ENCODE data around the gene CEP112.

Gene CEP112

GRCh38 chr17:66040402-66040801, 151.5 kb downstream of the CEP112 start:
- Mint-ChIP-seq H3K4me3 (no peak overlapping the region), H3K27me3 (no peaks in the 10 kb centered on the region), H3K36me3 (no peaks in the 10 kb centered on the region), H3K4me1 (no peaks in the 10 kb centered on the region), H3K27ac (no peak overlapping the region), H3K9me3 (no peaks in the 10 kb centered on the region)
- DNase-seq (ENCODE audit: low spot score in 2 of 2): no peak
- no peak for ATAC-seq (ENCODE audit: low read depth)

DNA sequence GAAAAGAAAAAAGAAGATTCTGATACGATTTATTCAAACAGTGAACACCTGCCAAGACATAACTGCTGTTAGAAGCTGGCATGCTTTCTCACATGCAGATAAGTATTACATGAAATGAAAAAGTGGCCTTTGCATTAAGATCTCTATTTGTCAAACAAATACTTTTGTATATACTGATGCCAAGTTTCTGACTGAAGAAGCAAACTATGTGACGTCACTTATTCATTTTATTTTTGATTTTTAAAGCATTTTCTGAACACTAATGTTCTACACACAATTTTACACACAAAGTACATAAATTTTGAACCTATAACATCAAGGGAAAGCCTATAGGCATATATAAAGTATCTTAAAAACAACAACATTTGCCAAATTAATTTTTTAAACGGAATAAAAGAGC, 153.8 kb downstream of the CEP112 start:
- no peaks in the 10 kb centered on the region for H3K27me3 Mint-ChIP-seq
- ATAC-seq (ENCODE audit: low read depth) (no peak), DNase-seq (ENCODE audit: low spot score in 2 of 2) (no peak)
- no peaks in the 10 kb centered on the region for H3K4me1 Mint-ChIP-seq
- H3K4me3 Mint-ChIP-seq: no peak overlapping the region
- no peaks in the 10 kb centered on the region for H3K36me3 Mint-ChIP-seq
- no peak overlapping the region for H3K27ac Mint-ChIP-seq
- no peaks in the 10 kb centered on the region for H3K9me3 Mint-ChIP-seq

DNA sequence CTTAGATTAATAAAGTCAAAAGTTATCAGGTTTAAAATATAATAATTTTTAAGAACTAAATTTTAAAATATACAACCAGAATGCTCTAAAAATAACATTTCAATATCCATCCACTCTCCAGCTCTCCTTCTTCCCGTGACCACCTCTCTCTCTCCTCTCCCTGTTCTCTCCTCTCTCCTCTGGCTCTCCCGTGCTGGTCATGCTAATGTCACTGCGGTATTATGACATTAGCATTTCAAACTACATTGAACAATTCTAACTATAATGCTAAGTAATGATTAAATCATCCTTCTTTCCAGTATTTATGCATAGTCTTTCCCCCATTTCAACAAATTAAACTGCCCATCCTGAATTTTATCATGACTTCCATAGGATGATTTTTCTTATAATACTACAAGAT, 154.7 kb downstream of the CEP112 start:
- ATAC-seq (ENCODE audit: low read depth) (no peak), DNase-seq (ENCODE audit: low spot score in 2 of 2) (no peak)
- Mint-ChIP-seq H3K27me3 (no peaks in the 10 kb centered on the region), H3K36me3 (no peaks in the 10 kb centered on the region), H3K4me3 (no peak overlapping the region), H3K4me1 (no peaks in the 10 kb centered on the region), H3K27ac (no peak overlapping the region), H3K9me3 (no peaks in the 10 kb centered on the region)

- Mint-ChIP-seq H3K27me3 (no peaks in the 10 kb centered on the region), H3K36me3 (no peaks in the 10 kb centered on the region), H3K9me3 (no peaks in the 10 kb centered on the region), H3K27ac (no peak overlapping the region), H3K4me1 (no peaks in the 10 kb centered on the region), H3K4me3 (no peak overlapping the region)
- ATAC-seq (ENCODE audit: low read depth): no peak
- no peak for DNase-seq (ENCODE audit: low spot score in 2 of 2)
Observed at GRCh38 chr17:66032082-66032712, 159.7 kb downstream of the CEP112 start.

- H3K4me3 Mint-ChIP-seq: no peak overlapping the region
- no peaks in the 10 kb centered on the region for H3K27me3 Mint-ChIP-seq
- peaks cover 5% of the 10 kb centered on the region for H3K36me3 Mint-ChIP-seq
- H3K27ac Mint-ChIP-seq: no peak overlapping the region
- DNase-seq (ENCODE audit: low spot score in 2 of 2): no peak
- no peaks in the 10 kb centered on the region for H3K4me1 Mint-ChIP-seq
- ATAC-seq (ENCODE audit: low read depth): no peak
- peaks cover 17% of the 10 kb centered on the region for H3K9me3 Mint-ChIP-seq
Observed at GRCh38 chr17:66025551-66025950, 166.4 kb downstream of the CEP112 start.

DNA sequence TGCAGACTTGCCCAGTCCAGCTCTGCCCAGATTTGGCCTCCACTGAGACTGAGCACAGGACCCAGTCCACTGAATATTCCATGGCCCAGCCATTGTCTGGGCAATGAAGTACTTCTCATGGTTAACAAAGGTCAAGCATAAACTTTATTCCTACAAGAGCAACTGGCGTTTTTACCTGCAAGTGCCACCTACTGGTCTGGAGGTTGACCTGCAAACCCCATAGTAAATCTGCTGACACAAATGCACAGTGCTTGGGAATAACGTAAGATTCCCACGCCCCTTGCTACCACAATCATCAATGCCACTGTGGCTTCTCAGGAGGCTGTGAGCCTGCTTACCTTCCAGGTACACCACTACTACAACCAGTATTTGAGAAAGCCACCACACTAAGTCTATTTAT, 170.2 kb downstream of the CEP112 start:
- no peaks in the 10 kb centered on the region for H3K4me1 Mint-ChIP-seq
- H3K9me3 Mint-ChIP-seq: peaks cover 17% of the 10 kb centered on the region
- H3K4me3 Mint-ChIP-seq: no peak overlapping the region
- H3K27me3 Mint-ChIP-seq: no peaks in the 10 kb centered on the region
- no peak overlapping the region for H3K27ac Mint-ChIP-seq
- ATAC-seq (ENCODE audit: low read depth): no peak
- peaks cover 5% of the 10 kb centered on the region for H3K36me3 Mint-ChIP-seq
- DNase-seq (ENCODE audit: low spot score in 2 of 2): no peak

GRCh38 chr17:66018786-66019185, 173.1 kb downstream of the CEP112 start:
- Mint-ChIP-seq H3K27ac (no peak overlapping the region), H3K4me1 (no peaks in the 10 kb centered on the region), H3K27me3 (peaks cover 5% of the 10 kb centered on the region), H3K36me3 (peaks cover 2% of the 10 kb centered on the region), H3K9me3 (peaks cover 6% of the 10 kb centered on the region), H3K4me3 (no peak overlapping the region)
- no peak for DNase-seq (ENCODE audit: low spot score in 2 of 2)
- ATAC-seq (ENCODE audit: low read depth): no peak

DNA sequence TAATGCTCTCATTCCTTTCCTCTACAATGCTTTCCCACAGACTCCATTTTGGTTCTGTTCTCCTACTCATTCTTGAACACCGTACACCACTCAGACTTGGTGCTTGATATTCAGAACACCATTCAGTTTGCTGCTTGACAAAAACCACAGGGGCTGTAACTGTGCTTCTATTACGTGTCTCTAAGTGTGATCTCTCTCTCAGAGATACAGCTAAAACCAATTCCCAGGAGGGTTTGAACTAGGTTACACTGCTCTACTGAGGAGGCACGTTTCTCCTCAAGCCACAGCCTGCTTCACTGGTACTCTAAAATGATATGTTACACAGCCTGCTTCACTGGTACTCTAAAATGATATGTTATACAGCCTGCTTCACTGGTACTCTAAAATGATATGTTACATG, 175.7 kb downstream of the CEP112 start:
- peaks cover 3% of the 10 kb centered on the region for H3K9me3 Mint-ChIP-seq
- H3K4me3 Mint-ChIP-seq: no peak overlapping the region
- no peaks in the 10 kb centered on the region for H3K36me3 Mint-ChIP-seq
- peaks cover 8% of the 10 kb centered on the region for H3K27me3 Mint-ChIP-seq
- no peak overlapping the region for H3K27ac Mint-ChIP-seq
- DNase-seq (ENCODE audit: low spot score in 2 of 2) (no peak), ATAC-seq (ENCODE audit: low read depth) (no peak)
- no peaks in the 10 kb centered on the region for H3K4me1 Mint-ChIP-seq

DNA sequence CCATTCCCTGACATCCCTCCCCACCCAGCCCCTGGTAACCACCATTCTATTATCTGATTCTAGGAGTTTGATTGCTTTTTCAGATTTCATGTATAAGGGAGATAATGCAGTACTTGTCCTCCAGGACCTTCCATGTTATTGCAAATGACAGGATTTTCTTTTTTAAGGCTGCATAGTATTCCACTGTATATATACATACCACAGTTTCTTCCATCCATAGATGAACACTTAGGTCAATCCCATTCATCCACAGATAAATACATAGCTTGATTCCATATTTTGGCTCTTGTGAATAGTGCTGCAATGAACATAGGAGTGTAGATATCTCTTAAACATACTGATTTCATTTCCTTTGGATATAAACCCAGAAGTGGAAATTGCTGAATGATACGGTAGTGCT, 183.3 kb downstream of the CEP112 start:
- ATAC-seq (ENCODE audit: low read depth): no peak
- H3K36me3 Mint-ChIP-seq: no peaks in the 10 kb centered on the region
- H3K4me1 Mint-ChIP-seq: no peaks in the 10 kb centered on the region
- no peak for DNase-seq (ENCODE audit: low spot score in 2 of 2)
- H3K9me3 Mint-ChIP-seq: peaks cover 7% of the 10 kb centered on the region
- no peak overlapping the region for H3K27ac Mint-ChIP-seq
- H3K27me3 Mint-ChIP-seq: peaks cover 2% of the 10 kb centered on the region
- no peak overlapping the region for H3K4me3 Mint-ChIP-seq

GRCh38 chr17:66006654-66007053, 185.3 kb downstream of the CEP112 start:
- Mint-ChIP-seq H3K36me3 (no peaks in the 10 kb centered on the region), H3K9me3 (peaks cover 4% of the 10 kb centered on the region), H3K27me3 (no peaks in the 10 kb centered on the region), H3K4me1 (no peaks in the 10 kb centered on the region), H3K27ac (no peak overlapping the region), H3K4me3 (no peak overlapping the region)
- ATAC-seq (ENCODE audit: low read depth) (no peak), DNase-seq (ENCODE audit: low spot score in 2 of 2) (no peak)

GRCh38 chr17:66002812-66003211, 189.1 kb downstream of the CEP112 start:
- no peak for ATAC-seq (ENCODE audit: low read depth)
- Mint-ChIP-seq H3K27ac (no peak overlapping the region), H3K4me3 (no peak overlapping the region), H3K27me3 (peaks cover 1% of the 10 kb centered on the region), H3K36me3 (no peaks in the 10 kb centered on the region), H3K9me3 (peaks cover 1% of the 10 kb centered on the region), H3K4me1 (no peaks in the 10 kb centered on the region)
- no peak for DNase-seq (ENCODE audit: low spot score in 2 of 2)

- DNase-seq (ENCODE audit: low spot score in 2 of 2) (no peak), ATAC-seq (ENCODE audit: low read depth) (no peak)
- Mint-ChIP-seq H3K9me3 (peaks cover 1% of the 10 kb centered on the region), H3K27me3 (peaks cover 1% of the 10 kb centered on the region), H3K4me3 (no peak overlapping the region), H3K27ac (no peak overlapping the region), H3K36me3 (no peaks in the 10 kb centered on the region), H3K4me1 (no peaks in the 10 kb centered on the region)
Observed at GRCh38 chr17:66002063-66002585, 189.8 kb downstream of the CEP112 start.

- peaks cover 4% of the 10 kb centered on the region for H3K9me3 Mint-ChIP-seq
- H3K4me1 Mint-ChIP-seq: no peaks in the 10 kb centered on the region
- no peaks in the 10 kb centered on the region for H3K36me3 Mint-ChIP-seq
- no peak overlapping the region for H3K27ac Mint-ChIP-seq
- no peak overlapping the region for H3K4me3 Mint-ChIP-seq
- ATAC-seq (ENCODE audit: low read depth): no peak
- DNase-seq (ENCODE audit: low spot score in 2 of 2): no peak
- H3K27me3 Mint-ChIP-seq: peaks cover 1% of the 10 kb centered on the region
Observed at GRCh38 chr17:66000216-66000615, 191.7 kb downstream of the CEP112 start.

DNA sequence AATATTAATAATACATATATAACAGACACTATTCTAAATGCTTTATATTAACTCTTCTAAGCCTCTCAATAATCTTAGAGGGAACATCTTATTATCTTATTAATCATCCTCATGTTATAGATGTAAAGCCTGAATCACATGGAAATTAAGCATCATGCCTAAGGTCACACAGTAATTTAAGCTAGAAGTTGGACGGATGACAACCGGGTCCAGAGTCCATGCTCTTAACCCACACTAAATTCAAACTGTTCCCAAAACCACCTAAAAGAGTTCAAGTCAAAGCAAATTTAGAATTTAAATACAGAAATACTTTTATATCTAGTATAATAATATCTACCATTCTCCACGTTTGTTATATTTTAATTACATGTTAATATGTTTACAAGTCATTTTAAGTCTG, 193.3 kb downstream of the CEP112 start:
- ATAC-seq (ENCODE audit: low read depth) (no peak), DNase-seq (ENCODE audit: low spot score in 2 of 2) (no peak)
- Mint-ChIP-seq H3K4me1 (no peaks in the 10 kb centered on the region), H3K4me3 (no peak overlapping the region), H3K27me3 (peaks cover 1% of the 10 kb centered on the region), H3K36me3 (no peaks in the 10 kb centered on the region), H3K9me3 (peaks cover 4% of the 10 kb centered on the region), H3K27ac (no peak overlapping the region)

DNA sequence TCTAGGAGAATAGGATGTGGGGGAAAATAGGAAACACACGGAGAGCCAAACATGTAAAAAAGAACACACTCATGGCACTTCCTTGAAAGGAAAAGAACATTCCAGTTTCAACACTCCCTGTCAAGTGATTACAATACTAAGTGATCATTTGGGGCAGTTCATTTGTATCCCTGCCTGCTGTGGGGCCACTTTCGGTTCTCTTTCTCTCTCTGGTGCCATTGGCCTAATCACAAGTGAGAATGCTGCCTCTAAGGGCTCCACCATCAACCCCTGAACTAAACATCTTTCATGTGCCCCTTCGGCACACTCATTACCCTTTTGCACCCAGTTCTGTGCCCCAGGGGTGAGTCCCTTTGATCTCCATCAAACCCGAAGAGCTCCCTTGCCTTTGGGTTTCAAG, 197.3 kb downstream of the CEP112 start:
- ATAC-seq (ENCODE audit: low read depth) (no peak), DNase-seq (ENCODE audit: low spot score in 2 of 2) (no peak)
- H3K36me3 Mint-ChIP-seq: no peaks in the 10 kb centered on the region
- no peaks in the 10 kb centered on the region for H3K4me1 Mint-ChIP-seq
- peaks cover 4% of the 10 kb centered on the region for H3K9me3 Mint-ChIP-seq
- no peaks in the 10 kb centered on the region for H3K27me3 Mint-ChIP-seq
- no peak overlapping the region for H3K27ac Mint-ChIP-seq
- no peak overlapping the region for H3K4me3 Mint-ChIP-seq

Measured in memory B cell (primary cell).